GM21723 (cell line): ENCODE results near the gene ZNRF1.
"Not testable (repeated sequence)": the region's sequence is repeated elsewhere in the genome, so short reads cannot be mapped to it uniquely, and the experiment has no call there.

ENCODE experiments used
- ATAC-seq: cut with Tn5 transposase; IDR thresholded peaks from one replicate; pipeline ENCODE4 v1.9.1; 2021; ENCODE audit warnings: mild to moderate bottlenecking, moderate library complexity; ENCODE audit not compliant: unreplicated experiment

The ZNRF1 gene

DNA sequence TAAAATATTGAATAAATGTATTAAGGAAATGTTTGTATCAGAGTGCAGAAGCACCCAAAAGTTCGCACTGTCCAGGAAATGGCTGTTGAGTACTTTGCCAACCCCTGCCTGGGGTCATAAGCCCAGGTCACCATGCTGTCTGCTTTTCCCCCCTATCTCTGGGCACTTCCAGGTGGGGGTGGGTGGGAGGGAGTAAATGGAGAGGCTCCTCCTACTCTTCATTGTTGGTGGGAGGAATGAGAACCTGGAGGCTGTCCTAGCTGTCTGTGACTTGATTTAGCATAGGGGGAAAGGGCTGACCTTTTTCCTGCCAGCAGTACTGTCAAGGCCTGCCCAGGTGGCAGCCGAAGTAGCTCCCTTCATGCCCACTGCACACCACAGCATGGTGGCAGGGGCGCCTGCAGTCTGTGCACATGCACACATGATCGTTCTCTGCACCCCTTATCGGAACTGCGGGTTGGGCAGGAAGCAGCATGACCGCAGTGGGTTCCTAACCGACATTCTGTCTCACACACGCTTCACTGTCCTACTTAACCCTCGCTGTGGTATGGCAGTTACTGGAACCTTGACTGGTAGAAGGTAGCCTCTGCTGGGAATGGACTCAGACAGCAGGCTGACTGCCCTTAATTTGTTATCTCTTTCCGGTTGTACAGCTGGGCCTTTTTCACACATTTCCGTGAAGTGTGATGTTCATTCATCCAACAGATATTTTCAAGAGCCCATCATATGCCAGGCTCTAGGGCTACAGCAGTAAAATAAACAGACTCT, 76.3 kb downstream of the ZNRF1 start:
- peak; percentile 97 for ATAC-seq

- ATAC-seq = peak; percentile 14
Observed at GRCh38 chr16:75075688-75076268, 77.0 kb downstream of the ZNRF1 start.

- ATAC-seq = no peak
Observed at GRCh38 chr16:75078886-75079285, 80.1 kb downstream of the ZNRF1 start.

DNA sequence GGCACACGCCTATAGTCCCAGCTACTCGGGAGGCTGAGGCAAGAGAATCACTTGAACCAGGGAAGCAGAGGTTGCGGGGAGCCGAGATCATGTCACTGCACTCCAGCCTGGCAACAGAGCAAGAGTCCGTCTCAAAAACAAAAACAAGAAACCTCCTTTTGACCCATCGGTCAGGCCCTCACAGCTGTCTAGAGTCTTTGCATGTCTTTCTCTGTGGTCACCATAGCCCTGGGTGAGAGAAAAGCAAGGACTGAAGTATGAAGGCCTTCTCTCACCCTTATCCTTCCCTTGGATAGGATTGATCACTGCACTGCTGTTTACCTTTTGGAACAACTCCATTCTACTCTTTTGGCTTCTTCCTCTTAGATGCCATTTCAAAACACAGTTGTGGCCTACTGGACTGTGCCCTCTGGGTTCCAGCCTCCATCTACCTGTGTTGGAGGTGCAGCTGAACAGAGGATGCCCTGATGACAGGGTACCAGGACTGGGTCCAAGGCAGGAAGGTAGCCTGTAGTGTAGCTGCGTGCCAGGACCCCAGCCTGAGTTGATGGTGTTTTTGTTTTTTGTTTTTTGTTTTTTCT, 80.6 kb downstream of the ZNRF1 start:
- ATAC-seq = no peak

- ATAC-seq = no peak
Observed at GRCh38 chr16:75080205-75081029, 81.6 kb downstream of the ZNRF1 start.

DNA sequence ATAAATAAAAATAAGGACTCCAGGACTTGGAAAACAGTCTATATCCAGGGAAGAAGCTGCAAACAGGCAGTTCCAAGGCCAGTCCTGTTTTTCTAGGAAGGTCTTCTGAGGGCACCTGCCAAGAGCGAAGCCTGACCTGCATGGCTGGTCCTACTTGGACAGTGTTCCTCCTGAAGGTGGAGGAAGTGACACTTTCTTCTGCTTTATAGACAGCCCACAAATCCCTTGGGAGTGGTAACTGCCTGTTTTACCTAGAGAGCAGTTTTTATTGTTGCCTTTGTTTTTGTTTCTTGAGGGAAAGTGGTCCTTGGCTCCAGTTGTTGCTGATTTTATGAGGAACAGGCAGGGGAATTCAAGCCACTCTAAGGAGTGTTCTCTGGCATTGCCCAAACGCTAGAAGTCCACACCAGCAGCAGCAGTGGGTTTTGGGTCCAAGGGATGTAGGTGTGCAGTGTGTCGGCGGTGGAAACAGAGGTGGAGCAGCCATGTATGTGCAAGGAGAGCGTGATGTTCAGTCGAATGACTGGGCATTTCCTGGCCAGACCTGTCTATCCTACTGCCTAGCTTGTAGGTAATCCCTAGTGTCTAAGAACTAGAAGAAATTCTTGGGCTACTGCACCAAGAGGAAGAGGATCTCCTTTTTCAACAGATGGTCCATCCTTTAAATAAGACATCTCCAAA, 82.5 kb downstream of the ZNRF1 start:
- no peak for ATAC-seq

DNA sequence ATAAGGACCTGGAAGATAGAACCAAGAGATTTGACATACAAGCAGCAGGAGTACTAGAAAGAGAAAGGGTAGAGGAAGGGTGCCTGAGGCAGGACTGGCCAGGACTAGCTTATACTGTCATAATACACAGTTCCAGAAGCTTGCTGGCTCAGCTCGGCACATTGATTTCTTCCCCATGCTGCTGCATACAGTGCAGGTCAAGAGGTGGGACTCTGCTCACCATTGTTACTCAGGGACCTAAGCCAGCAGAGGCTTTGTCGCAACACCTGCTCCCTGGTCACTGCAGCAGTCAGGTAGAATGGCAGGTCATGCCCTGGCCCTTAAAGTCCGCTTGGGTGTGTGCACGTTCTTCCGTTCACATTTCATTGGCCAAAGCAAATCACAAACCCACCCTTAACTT, 85.0 kb downstream of the ZNRF1 start:
- no peak for ATAC-seq

DNA sequence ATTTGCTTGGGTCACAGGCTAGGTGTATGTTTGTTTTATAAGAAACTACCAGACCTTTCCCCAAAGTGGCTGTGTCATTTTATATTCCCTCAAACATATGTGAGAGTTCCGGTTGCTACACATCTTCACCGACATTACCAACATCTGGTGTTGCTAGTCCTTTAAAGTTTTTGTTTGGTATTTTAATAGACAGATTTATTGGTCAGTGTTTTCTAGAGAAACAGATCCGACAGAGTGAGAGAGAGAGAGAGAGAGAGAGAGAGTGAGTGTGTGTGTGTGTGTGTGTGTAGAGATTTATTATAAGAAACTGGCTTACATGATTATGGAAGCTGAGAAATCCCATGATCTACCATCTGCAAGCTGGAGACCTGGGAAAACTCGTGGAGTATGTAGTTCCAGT, 86.7 kb downstream of the ZNRF1 start:
- ATAC-seq = no peak

DNA sequence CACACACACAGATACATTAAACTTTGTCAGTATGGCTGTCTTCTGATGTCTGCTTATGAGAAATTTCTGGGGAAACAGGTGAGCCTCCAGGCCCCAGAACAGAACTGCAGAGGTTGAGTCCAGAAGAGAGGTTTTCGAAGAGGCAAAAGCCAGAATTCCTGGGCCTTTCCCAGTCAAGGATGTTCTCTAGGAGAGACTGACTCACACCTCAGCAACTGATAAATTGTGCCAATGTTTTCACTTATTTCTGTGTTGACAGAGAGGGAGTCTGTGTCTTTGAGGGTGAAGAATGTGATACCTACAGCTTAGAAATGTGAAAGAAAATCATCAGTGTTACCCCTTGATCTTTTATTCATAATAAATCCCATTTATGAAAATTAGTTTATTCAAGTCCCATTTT, 87.5 kb downstream of the ZNRF1 start:
- ATAC-seq = no peak

- no peak for ATAC-seq
Observed at GRCh38 chr16:75086688-75087374, 88.0 kb downstream of the ZNRF1 start.

GRCh38 chr16:75087375-75087979, 88.7 kb downstream of the ZNRF1 start:
- no peak for ATAC-seq

- no peak for ATAC-seq
Observed at GRCh38 chr16:75088216-75088615, 89.4 kb downstream of the ZNRF1 start.

GRCh38 chr16:75088934-75089333, 90.1 kb downstream of the ZNRF1 start:
- no peak for ATAC-seq

DNA sequence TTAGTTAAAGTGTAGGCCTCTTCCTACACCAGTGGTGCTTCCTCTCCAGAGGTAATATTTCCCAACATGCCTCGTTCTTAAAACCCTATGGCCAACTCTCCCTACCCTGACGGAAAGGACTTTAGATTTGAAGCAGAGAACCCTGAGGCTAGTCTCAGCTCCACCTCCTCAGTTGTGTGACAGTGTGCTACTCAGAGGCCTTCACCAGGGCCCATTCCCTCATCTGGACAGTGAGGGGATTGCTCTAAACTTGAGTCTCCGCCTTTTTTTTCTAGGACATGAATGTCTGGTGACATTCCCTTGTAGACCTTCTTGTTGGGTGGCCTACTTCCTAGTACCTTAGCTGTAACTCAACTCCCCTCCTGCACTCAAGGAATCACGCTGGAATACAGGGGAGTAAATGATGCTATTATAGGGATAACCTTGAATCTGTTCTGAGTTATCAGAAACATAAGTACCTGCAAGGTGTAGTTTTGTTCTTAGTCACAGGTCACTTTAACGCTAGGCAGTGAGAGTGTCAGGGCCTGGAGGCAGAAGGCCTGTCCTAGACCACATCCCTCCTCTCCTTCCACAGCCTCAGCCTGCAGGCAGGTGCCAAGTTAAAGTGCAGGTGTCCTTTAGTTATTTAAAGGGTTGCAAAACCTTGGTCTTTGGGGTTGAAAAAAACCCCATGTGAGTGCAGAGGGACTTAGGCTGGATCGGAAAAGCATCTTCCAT, 90.8 kb downstream of the ZNRF1 start:
- no peak for ATAC-seq

DNA sequence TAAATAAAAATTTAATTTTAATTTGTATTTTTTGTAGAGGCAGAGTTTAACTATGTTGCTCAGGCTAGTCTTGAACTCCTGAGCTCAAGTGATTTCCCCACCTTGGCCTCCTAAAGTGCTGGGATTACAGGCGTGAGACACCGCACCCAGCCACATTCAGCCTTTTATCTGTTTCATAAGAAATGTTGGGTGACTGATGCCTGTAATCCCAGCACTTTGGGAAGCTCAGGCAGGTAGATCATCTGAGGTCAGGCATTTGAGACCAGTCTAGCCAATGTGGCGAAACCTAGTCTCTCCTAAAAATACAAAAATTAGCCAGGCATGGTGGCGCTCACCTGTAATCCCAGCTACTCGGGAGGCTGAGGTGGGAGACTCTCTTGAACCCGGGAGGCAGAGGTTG, 92.1 kb downstream of the ZNRF1 start:
- not testable (repeated sequence) for ATAC-seq

GRCh38 chr16:75091619-75092018, 92.8 kb downstream of the ZNRF1 start:
- ATAC-seq = not testable (repeated sequence)

DNA sequence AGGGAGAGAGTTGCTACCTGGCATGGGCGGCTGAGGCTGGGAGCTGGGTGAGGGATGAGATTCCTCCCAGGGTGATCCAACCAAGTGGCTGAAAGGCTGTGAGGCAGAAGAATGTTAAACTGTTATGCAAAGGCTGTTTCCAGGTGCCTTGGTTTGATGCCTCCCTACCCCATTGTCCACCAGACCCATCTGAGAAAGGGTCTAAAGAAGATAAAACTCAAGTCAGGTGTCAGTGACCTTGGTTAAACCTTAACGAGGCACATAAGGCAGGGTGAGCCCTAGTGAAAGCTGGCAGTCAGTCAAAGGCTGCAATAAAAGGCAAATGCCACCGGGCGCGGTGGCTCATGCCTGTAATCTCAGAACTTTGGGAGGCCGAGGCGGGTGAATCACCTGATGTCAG, 94.0 kb downstream of the ZNRF1 start:
- no peak for ATAC-seq

GRCh38 chr16:75093598-75094540, 95.0 kb downstream of the ZNRF1 start:
- no peak for ATAC-seq
